Skeletal muscle satellite cell (primary cell): ENCODE measurements around the gene PIWIL4.

Experiments used
- H3K27me3 ChIP-seq: 2 replicates; pipeline ENCODE4 v1.7.0; 2013; ENCODE audit warnings: low read length; ENCODE audit not compliant: control insufficient read depth, insufficient read depth
- H3K36me3 ChIP-seq: 2 replicates; pipeline ENCODE4 v1.7.0; 2013; ENCODE audit warnings: mild to moderate bottlenecking, control low read depth, low read length; ENCODE audit not compliant: insufficient read depth
- H3K4me1 ChIP-seq: 2 replicates; pipeline ENCODE4 v1.7.0; 2013; ENCODE audit warnings: low read length; ENCODE audit not compliant: control insufficient read depth, insufficient read depth
- H3K4me2 ChIP-seq: 2 replicates; pipeline ENCODE4 v1.7.0; 2013; ENCODE audit warnings: mild to moderate bottlenecking, low read length
- H3K4me3 ChIP-seq: 2 replicates; pipeline ENCODE4 v1.7.0; 2013; ENCODE audit warnings: low read length
- H3K9ac ChIP-seq: 2 replicates; pipeline ENCODE4 v1.7.0; 2013; ENCODE audit warnings: mild to moderate bottlenecking, low read depth, low read length, moderate library complexity
- H3K9me3 ChIP-seq: replicated peaks from 2 replicates; pipeline ENCODE4 v1.7.0; 2013; ENCODE audit warnings: mild to moderate bottlenecking, control low read depth, low read length

Gene PIWIL4

DNA sequence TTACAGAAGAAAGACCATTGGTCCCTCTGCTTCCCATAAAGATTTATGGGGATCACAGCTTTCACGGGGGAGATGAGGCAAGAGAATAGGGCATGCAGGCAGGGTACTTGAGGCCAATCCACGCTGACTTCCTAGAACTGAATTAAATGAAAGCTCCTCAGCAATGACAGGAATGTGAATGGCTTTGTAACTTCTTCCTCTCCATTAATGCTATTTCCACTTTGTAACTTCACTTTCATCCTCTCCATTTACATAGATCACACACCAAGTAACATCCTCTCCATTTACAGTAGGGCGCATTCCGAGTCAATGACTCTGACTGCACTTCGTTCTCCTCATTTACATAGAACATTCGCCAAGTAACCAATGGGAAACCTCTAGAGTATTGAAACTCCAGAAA is 89.8 kb downstream of the PIWIL4 start:
- peaks cover 25% of the 10 kb centered on the region for H3K27me3 ChIP-seq
- no peak overlapping the region for H3K4me3 ChIP-seq
- H3K4me1 ChIP-seq, result no peaks in the 10 kb centered on the region
- no peak overlapping the region for H3K4me2 ChIP-seq
- H3K9ac ChIP-seq, result no peak overlapping the region
- no peaks in the 10 kb centered on the region for H3K9me3 ChIP-seq
- H3K36me3 ChIP-seq, result no peaks in the 10 kb centered on the region

- H3K4me3 ChIP-seq, result no peak overlapping the region
- peaks cover 25% of the 10 kb centered on the region for H3K27me3 ChIP-seq
- H3K9me3 ChIP-seq, result no peaks in the 10 kb centered on the region
- H3K36me3 ChIP-seq, result no peaks in the 10 kb centered on the region
- no peaks in the 10 kb centered on the region for H3K4me1 ChIP-seq
- no peak overlapping the region for H3K9ac ChIP-seq
- no peak overlapping the region for H3K4me2 ChIP-seq
Observed at GRCh38 chr11:94657629-94658028, 90.5 kb downstream of the PIWIL4 start.

- Histone ChIP-seq H3K4me3 (no peak overlapping the region), H3K36me3 (no peaks in the 10 kb centered on the region), H3K4me1 (no peaks in the 10 kb centered on the region), H3K4me2 (no peak overlapping the region), H3K27me3 (peaks cover 23% of the 10 kb centered on the region), H3K9me3 (no peaks in the 10 kb centered on the region), H3K9ac (no peak overlapping the region)
Observed at GRCh38 chr11:94658386-94658785, 91.2 kb downstream of the PIWIL4 start.

DNA sequence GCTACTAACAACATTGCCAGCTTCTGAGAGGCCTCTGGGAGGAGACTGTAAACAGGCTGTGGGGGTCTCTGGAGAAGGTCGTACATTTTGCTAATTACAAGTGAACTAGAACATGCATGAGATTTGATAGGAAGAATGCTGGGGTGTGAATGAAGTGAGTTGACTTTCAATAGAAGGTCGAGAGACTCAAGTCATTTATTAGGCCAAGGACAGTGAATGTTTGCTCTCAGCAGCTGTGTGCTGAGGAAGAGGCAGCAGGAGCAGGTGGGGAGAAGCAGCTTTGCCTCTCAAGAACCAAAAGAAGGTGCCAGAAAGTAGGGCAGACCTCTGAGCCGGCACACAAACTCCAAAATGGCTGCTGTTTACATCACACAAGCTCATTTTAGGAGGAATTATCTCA is 91.7 kb downstream of the PIWIL4 start:
- Histone ChIP-seq H3K9ac (no peak overlapping the region), H3K4me1 (no peaks in the 10 kb centered on the region), H3K27me3 (peaks cover 20% of the 10 kb centered on the region), H3K4me3 (no peak overlapping the region), H3K9me3 (no peaks in the 10 kb centered on the region), H3K36me3 (no peaks in the 10 kb centered on the region), H3K4me2 (no peak overlapping the region)

DNA sequence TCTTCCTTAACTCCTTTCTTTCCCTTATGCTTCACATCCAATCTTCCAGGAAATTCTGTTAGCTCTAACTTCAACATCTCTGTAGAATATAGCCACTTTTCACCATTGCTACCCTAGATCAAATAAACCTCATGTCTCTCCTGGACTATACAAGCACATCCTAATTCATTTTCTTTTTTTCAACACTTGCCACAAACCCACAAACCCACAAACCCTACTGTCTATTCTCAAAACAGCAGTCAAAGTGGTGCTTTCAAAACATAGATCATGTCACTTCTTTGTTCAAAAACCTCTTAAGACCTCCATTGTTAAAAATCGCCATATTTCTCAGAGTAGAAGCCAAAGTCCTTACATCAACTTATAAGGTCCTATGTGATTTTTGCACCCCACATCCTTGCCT is 94.3 kb downstream of the PIWIL4 start:
- no peak overlapping the region for H3K9ac ChIP-seq
- no peak overlapping the region for H3K4me3 ChIP-seq

DNA sequence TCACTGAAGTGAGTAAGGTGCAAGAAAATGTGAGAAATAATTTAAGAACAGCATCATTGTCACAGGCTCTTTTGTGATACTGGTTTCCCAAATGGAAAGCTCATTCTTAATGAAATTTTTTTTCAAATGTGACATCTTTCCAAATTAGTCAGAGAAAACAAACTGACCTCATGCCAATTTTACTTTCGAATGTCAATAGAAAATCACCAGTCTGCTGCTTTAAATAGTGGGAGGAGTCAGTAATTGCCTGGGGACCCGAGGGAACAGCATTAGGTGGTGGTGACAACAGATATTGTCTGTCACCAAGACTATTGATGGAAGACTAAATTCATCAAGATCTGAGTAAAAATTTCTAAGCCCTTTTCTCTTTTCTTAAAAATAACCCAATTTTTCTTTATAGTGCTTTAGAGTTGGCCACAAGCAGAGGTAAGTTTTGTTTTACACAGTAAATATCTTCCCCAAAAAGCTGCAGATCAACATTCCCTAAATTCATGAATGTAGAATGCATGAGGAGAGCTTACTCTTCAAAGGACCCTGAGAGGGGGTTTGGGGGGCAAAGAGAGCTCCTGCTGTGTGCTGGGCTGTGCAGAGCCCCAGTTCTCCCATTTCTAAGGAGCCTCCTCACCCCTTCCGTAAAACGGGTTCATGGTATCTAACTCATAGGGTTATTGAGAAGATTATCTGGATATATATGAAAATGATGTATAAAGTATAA is 95.1 kb downstream of the PIWIL4 start:
- no peak overlapping the region for H3K4me3 ChIP-seq
- H3K9ac ChIP-seq, result no peak overlapping the region
- peaks cover 9% of the 10 kb centered on the region for H3K27me3 ChIP-seq
- no peaks in the 10 kb centered on the region for H3K4me1 ChIP-seq
- no peaks in the 10 kb centered on the region for H3K9me3 ChIP-seq
- no peaks in the 10 kb centered on the region for H3K36me3 ChIP-seq
- H3K4me2 ChIP-seq, result no peak overlapping the region

More for the DNA sequence above, 94.3 kb downstream of the PIWIL4 start:
- Histone ChIP-seq H3K27me3 (peaks cover 12% of the 10 kb centered on the region), H3K4me2 (no peak overlapping the region), H3K4me1 (no peaks in the 10 kb centered on the region), H3K9me3 (no peaks in the 10 kb centered on the region), H3K36me3 (no peaks in the 10 kb centered on the region)

GRCh38 chr11:94662846-94663390 is 95.8 kb downstream of the PIWIL4 start:
- H3K9me3 ChIP-seq, result no peaks in the 10 kb centered on the region
- H3K27me3 ChIP-seq, result peaks cover 9% of the 10 kb centered on the region
- no peak overlapping the region for H3K9ac ChIP-seq
- H3K4me2 ChIP-seq, result no peak overlapping the region
- no peaks in the 10 kb centered on the region for H3K36me3 ChIP-seq
- H3K4me1 ChIP-seq, result no peaks in the 10 kb centered on the region
- H3K4me3 ChIP-seq, result no peak overlapping the region

GRCh38 chr11:94664346-94664745 is 97.2 kb downstream of the PIWIL4 start:
- no peaks in the 10 kb centered on the region for H3K4me1 ChIP-seq
- H3K4me2 ChIP-seq, result no peak overlapping the region
- H3K4me3 ChIP-seq, result no peak overlapping the region
- no peaks in the 10 kb centered on the region for H3K9me3 ChIP-seq
- H3K27me3 ChIP-seq, result peaks cover 9% of the 10 kb centered on the region
- no peak overlapping the region for H3K9ac ChIP-seq
- H3K36me3 ChIP-seq, result no peaks in the 10 kb centered on the region

- no peak overlapping the region for H3K4me2 ChIP-seq
- H3K4me1 ChIP-seq, result no peaks in the 10 kb centered on the region
- H3K9ac ChIP-seq, result no peak overlapping the region
- no peaks in the 10 kb centered on the region for H3K36me3 ChIP-seq
- no peak overlapping the region for H3K4me3 ChIP-seq
- H3K9me3 ChIP-seq, result no peaks in the 10 kb centered on the region
- H3K27me3 ChIP-seq, result peaks cover 6% of the 10 kb centered on the region
Observed at GRCh38 chr11:94665116-94665659, 98.0 kb downstream of the PIWIL4 start.

DNA sequence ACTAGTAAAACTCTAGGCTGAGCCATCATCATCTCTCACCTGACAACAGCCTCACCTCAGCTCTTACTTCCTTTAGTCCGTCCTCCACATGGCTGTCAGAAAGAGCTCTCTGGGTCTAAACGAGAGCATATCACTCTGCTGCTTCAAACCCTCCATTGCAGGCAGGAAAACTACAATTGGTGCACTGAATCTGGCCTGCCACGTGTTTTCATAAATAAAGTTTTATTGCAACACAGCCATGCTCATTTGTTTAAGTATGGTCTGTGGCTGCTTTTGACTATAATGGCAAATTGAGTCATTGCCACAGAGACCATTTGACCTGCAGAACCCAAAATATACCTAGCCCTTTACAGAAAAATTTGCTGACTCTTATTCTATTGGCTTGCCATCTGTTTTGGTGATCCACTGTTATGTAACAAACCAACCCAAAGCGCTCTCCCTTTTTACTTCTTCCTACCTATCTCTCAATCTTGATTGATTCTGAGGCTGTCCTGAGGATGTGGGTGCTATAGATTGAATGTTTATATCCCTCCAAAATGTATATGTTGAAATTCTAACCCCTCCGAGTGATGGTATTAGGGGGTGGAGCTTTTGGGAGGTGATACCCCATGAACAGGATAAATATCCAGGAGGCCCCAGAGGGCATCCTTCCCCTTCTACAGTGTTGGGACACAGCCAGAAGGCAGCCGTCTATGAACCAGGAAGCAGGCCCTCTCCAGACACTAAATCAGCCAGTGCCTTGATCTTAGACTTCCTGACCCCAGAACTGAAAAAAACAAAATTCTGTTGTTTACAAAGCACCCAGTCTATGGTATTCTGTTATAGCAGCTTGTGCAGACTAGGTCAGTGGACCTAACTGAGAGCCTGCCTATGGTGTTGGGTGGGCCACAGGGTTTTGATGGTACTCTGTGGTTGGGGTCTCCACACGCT is 99.9 kb downstream of the PIWIL4 start:
- Histone ChIP-seq H3K4me2 (no peak overlapping the region), H3K36me3 (no peaks in the 10 kb centered on the region), H3K4me3 (no peak overlapping the region), H3K9me3 (no peaks in the 10 kb centered on the region), H3K4me1 (peaks cover 7% of the 10 kb centered on the region), H3K9ac (no peak overlapping the region), H3K27me3 (no peaks in the 10 kb centered on the region)

DNA sequence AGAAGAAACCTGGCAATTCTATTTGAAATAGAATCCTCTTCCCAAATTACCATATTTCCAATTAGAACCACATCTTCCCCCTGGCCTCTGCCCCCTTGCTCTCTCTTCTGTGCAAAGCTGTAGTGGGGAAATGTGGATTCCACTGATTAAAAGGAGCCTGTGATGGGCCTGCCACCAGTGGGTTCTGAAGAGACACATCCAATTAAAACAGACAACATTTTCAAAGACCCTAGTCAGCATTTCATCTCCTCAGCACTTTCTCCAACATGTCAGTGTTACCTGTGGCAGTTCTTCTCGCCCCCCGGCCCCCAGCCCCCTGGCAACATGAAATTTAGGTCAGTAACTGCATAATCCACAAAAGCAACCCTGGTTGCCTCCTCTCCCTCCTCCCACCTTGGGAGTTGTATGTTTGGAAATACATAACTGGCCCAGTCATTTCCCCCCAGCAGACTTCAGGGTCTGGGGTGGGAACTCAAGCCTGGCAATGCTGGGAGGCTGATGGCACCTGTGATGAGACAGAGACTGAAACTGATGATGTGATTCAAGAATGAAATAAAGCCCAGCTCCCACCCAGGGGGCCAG is 101.1 kb downstream of the PIWIL4 start:
- peaks cover 7% of the 10 kb centered on the region for H3K4me1 ChIP-seq
- H3K9me3 ChIP-seq, result no peaks in the 10 kb centered on the region
- H3K4me2 ChIP-seq, result no peak overlapping the region
- H3K27me3 ChIP-seq, result peaks cover 7% of the 10 kb centered on the region
- no peaks in the 10 kb centered on the region for H3K36me3 ChIP-seq
- no peak overlapping the region for H3K4me3 ChIP-seq
- H3K9ac ChIP-seq, result no peak overlapping the region
